Panc1 (cell line): ENCODE measurements around the gene AKR1B15.

Experiments used
- POLR2AphosphoS5 ChIP-seq: IDR thresholded peaks from 2 replicates; pipeline ENCODE4 v1.6.1; 2012; ENCODE audit warnings: mild to moderate bottlenecking, low read depth, low read length, moderate library complexity
- SIN3A ChIP-seq: IDR thresholded peaks from 2 replicates; pipeline ENCODE4 v1.6.1; 2012; ENCODE audit warnings: low read depth, mild to moderate bottlenecking, low read length, moderate library complexity, borderline replicate concordance; ENCODE audit not compliant: insufficient read depth
- TCF7L2 ChIP-seq: IDR thresholded peaks from 2 replicates; pipeline ENCODE4 v1.6.1; 2011; ENCODE audit warnings: mild to moderate bottlenecking, low read depth, low read length, inconsistent platforms
- TF ChIP-seq, protein P1 (sequence below), 2 experiments: IDR thresholded peaks; 2 replicates each; pipeline ENCODE4 v1.6.1; 2011 to 2012; ENCODE audit warnings: low read depth in 2 of 2, control low read depth in 1 of 2, low read length in 1 of 2, mild to moderate bottlenecking in 1 of 2, moderate library complexity in 1 of 2; ENCODE audit not compliant: insufficient read depth in 1 of 2
- TF ChIP-seq, protein P2 (sequence below): fragments of 450-650 bp; IDR thresholded peaks from 2 replicates; pipeline ENCODE4 v1.5.1; 2017; ENCODE audit warnings: mild to moderate bottlenecking

DNA sequence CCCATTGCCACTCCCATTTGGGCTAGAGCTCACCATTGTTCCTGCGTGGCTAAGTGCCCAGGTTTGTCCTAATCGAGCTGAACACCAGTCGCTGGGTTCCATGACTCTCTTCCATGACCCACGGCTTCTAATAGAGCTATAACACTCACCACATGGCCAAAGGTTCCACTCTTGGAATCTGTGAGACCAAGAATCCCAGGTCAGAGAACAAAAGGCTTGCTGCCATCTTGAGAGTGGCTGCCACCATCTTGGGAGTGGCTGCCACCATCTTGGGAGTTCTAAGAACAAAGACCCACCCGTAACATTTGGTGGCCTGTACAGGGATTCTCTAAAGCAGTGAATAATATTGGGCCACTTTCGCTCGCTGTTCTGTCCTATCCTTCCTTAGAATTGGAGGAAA, 37.0 kb downstream of the AKR1B15 start:
- TF ChIP-seq, protein P1, sequence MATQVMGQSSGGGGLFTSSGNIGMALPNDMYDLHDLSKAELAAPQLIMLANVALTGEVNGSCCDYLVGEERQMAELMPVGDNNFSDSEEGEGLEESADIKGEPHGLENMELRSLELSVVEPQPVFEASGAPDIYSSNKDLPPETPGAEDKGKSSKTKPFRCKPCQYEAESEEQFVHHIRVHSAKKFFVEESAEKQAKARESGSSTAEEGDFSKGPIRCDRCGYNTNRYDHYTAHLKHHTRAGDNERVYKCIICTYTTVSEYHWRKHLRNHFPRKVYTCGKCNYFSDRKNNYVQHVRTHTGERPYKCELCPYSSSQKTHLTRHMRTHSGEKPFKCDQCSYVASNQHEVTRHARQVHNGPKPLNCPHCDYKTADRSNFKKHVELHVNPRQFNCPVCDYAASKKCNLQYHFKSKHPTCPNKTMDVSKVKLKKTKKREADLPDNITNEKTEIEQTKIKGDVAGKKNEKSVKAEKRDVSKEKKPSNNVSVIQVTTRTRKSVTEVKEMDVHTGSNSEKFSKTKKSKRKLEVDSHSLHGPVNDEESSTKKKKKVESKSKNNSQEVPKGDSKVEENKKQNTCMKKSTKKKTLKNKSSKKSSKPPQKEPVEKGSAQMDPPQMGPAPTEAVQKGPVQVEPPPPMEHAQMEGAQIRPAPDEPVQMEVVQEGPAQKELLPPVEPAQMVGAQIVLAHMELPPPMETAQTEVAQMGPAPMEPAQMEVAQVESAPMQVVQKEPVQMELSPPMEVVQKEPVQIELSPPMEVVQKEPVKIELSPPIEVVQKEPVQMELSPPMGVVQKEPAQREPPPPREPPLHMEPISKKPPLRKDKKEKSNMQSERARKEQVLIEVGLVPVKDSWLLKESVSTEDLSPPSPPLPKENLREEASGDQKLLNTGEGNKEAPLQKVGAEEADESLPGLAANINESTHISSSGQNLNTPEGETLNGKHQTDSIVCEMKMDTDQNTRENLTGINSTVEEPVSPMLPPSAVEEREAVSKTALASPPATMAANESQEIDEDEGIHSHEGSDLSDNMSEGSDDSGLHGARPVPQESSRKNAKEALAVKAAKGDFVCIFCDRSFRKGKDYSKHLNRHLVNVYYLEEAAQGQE (IDR thresholded peaks at IDR 0.05; ENCODE audit: insufficient read depth in 1 of 2, low read depth in 2 of 2, low read length in 1 of 2): no peak
- TF ChIP-seq, protein P2, sequence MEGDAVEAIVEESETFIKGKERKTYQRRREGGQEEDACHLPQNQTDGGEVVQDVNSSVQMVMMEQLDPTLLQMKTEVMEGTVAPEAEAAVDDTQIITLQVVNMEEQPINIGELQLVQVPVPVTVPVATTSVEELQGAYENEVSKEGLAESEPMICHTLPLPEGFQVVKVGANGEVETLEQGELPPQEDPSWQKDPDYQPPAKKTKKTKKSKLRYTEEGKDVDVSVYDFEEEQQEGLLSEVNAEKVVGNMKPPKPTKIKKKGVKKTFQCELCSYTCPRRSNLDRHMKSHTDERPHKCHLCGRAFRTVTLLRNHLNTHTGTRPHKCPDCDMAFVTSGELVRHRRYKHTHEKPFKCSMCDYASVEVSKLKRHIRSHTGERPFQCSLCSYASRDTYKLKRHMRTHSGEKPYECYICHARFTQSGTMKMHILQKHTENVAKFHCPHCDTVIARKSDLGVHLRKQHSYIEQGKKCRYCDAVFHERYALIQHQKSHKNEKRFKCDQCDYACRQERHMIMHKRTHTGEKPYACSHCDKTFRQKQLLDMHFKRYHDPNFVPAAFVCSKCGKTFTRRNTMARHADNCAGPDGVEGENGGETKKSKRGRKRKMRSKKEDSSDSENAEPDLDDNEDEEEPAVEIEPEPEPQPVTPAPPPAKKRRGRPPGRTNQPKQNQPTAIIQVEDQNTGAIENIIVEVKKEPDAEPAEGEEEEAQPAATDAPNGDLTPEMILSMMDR: no peak
- no peak for TF ChIP-seq POLR2AphosphoS5
- no peak for TF ChIP-seq TCF7L2
- TF ChIP-seq SIN3A: no peak
